ENCODE measurements around the gene SLC25A44. TPM values are rescaled to one million over a fixed set of nuclear protein-coding genes. Genes with fewer than 3 reads are reported as not detected.
A peak's percentile ranks its signal among the peaks of the same experiment; 100 is the strongest.
"Not testable (repeated sequence)": the region's sequence is repeated elsewhere in the genome, so short reads cannot be mapped to it uniquely, and the experiment has no call there.

The SLC25A44 gene
- total RNA-seq, 1 donor: 12.7 TPM

- Histone ChIP-seq H3K4me3 (ENCODE audit: low read length) (no peak overlapping the region), H3K9me3 (ENCODE audit: low read depth, low read length) (no peaks in the 10 kb centered on the region), H3K27me3 (ENCODE audit: insufficient read depth, low read length) (no peaks in the 10 kb centered on the region), H3K4me1 (ENCODE audit: insufficient read depth, low read length) (peaks cover 26% of the 10 kb centered on the region)
Observed at GRCh38 chr1:156212130-156212529, 18.2 kb downstream of the SLC25A44 start.

DNA sequence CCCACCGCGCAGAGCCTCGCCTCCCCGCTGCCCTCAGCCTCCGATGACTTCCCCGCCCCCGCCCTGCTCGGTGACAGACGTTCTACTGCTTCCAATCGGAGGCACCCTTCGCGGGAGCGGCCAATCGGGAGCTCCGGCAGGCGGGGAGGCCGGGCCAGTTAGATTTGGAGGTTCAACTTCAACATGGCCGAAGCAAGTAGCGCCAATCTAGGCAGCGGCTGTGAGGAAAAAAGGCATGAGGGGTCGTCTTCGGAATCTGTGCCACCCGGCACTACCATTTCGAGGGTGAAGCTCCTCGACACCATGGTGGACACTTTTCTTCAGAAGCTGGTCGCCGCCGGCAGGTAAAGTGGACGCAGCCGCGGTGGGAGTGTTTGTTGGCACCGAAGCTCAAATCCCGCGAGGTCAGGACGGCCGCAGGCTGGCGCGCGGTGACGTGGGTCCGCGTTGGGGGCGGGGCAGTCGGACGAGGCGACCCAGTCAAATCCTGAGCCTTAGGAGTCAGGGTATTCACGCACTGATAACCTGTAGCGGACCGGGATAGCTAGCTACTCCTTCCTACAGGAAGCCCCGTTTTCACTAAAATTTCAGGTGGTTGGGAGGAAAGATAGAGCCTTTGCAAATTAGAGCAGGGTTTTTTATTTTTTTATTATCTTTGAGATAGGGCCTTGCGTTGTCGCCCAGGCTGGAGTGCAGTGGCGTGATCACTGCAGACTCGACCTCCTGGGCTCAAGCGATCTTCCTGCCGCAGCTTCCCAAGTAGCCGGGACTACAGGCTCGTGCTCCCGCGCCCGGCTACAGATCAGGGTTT is 19.1 kb downstream of the SLC25A44 start, which contains the start of gene PMF1:
TSS of gene PMF1 (plus strand) at position 175 of the 811 bp plus-strand sequence. CDS start at position 184, 9 bp downstream.
- Histone ChIP-seq H3K27me3 (ENCODE audit: insufficient read depth, low read length) (no peaks in the 10 kb centered on the region), H3K4me3 (ENCODE audit: low read length) (peak within 1 kb of the TSS; percentile 79), H3K9me3 (ENCODE audit: low read depth, low read length) (no peaks in the 10 kb centered on the region), H3K4me1 (ENCODE audit: insufficient read depth, low read length) (peaks cover 35% of the 10 kb centered on the region)

- Histone ChIP-seq H3K9me3 (ENCODE audit: low read depth, low read length) (no peaks in the 10 kb centered on the region), H3K4me1 (ENCODE audit: insufficient read depth, low read length) (peaks cover 41% of the 10 kb centered on the region), H3K4me3 (ENCODE audit: low read length) (peak overlapping the region; percentile 79), H3K27me3 (ENCODE audit: insufficient read depth, low read length) (no peaks in the 10 kb centered on the region)
Observed at GRCh38 chr1:156213644-156213966, 19.7 kb downstream of the SLC25A44 start.

DNA sequence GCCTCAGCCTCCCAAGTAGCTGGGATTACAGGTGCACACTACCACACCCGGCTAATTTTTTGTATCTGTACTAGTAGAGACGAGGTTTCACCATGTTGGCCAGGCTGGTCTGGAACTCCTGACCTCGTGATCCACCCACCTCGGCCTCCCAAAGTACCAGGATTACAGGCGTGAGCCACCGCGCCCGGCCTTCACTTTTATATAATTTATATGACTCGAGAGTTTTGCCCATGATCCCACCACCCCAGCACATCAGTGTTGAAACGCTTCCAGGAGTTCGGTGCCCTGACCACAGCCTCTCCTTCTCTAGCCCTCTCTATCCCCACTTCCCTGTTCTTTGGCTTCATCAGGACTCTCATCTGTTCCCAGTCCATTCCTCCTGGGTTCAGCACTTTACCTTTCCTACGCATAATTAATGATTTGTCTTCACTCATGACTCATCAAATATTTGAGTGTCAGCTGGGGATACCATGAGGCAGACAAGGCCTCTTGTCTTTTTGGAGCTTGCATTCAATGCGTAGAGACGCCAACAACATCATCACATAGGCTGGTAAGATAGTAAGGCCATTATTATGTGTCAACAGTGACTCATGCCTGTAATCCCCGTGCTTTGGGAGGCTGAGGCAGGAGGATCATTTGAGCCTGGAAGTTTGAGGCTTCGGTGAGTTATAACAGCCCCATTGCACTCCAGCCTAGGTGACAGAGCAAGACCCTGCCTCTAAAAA is 20.3 kb downstream of the SLC25A44 start:
- peaks cover 47% of the 10 kb centered on the region for H3K4me1 ChIP-seq (ENCODE audit: insufficient read depth, low read length)
- no peaks in the 10 kb centered on the region for H3K27me3 ChIP-seq (ENCODE audit: insufficient read depth, low read length)
- no peaks in the 10 kb centered on the region for H3K9me3 ChIP-seq (ENCODE audit: low read depth, low read length)
- peak overlapping the region; percentile 79 for H3K4me3 ChIP-seq (ENCODE audit: low read length)

GRCh38 chr1:156216361-156217086 is 22.6 kb downstream of the SLC25A44 start:
- H3K4me3 ChIP-seq (ENCODE audit: low read length); H3K27me3 ChIP-seq (ENCODE audit: insufficient read depth, low read length); H3K9me3 ChIP-seq (ENCODE audit: low read depth, low read length): not testable (repeated sequence)
- peaks cover 51% of the 10 kb centered on the region for H3K4me1 ChIP-seq (ENCODE audit: insufficient read depth, low read length)

- Histone ChIP-seq H3K9me3 (ENCODE audit: low read depth, low read length) (no peaks in the 10 kb centered on the region), H3K4me1 (ENCODE audit: insufficient read depth, low read length) (peaks cover 42% of the 10 kb centered on the region), H3K27me3 (ENCODE audit: insufficient read depth, low read length) (no peaks in the 10 kb centered on the region), H3K4me3 (ENCODE audit: low read length) (peak overlapping the region; percentile 7)
Observed at GRCh38 chr1:156217871-156218270, 24.0 kb downstream of the SLC25A44 start.

DNA sequence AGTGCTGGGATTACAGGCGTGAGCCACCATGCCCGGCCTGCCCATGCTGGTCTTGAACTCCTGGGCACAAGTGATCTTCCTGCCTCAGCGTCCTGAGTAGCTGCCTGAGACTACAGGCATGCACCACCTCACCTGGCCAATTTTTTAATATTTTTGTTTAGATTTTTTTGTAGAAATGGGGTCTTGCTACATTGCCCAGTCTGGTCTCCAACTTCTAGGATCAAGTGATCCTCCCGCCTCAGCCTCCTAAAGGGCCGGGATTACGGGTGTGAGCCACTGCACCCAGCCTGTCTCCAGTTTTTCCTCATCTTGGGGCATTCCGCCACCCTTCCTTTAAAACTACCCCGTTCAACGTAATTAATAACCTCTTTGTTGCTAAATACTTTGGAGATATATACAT is 26.3 kb downstream of the SLC25A44 start:
- no peaks in the 10 kb centered on the region for H3K27me3 ChIP-seq (ENCODE audit: insufficient read depth, low read length)
- peaks cover 32% of the 10 kb centered on the region for H3K4me1 ChIP-seq (ENCODE audit: insufficient read depth, low read length)
- H3K4me3 ChIP-seq (ENCODE audit: low read length): no peak overlapping the region
- H3K9me3 ChIP-seq (ENCODE audit: low read depth, low read length): no peaks in the 10 kb centered on the region

DNA sequence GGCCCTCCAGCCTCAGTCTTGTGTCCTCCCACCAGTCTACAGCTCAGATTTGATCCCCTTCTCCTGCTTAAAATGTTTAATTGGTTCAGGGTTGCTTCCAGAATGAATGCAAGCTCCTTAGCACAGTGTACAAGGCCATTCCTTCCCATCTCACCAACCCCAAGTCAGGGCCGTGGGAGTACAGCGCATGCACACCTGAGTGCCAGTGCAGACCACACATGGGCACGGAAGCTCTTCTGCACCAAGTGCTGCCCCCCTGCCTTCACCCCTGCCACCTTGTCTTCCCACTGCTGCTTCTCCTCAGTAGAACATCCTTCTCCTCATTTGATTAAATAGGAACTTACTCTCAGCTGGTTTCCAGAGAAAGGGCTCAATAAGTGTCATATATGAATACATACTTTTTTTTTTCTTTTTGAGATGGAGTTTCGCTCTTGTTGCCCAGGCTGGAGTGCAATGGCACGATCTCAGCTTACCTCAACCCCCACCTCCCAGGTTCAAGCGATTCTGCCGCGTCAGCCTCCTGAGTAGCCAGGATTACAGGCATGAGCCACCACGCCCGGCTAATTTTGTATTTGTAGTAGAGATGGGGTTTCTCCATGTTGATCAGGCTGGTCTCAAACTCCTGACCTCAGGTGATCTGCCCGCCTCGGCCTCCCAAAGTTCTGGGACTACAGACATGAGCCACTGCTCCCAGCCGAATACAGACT is 28.2 kb downstream of the SLC25A44 start:
- H3K4me1 ChIP-seq (ENCODE audit: insufficient read depth, low read length): peaks cover 32% of the 10 kb centered on the region
- no peaks in the 10 kb centered on the region for H3K9me3 ChIP-seq (ENCODE audit: low read depth, low read length)
- no peaks in the 10 kb centered on the region for H3K27me3 ChIP-seq (ENCODE audit: insufficient read depth, low read length)
- no peak overlapping the region for H3K4me3 ChIP-seq (ENCODE audit: low read length)

GRCh38 chr1:156225677-156226014 is 31.7 kb downstream of the SLC25A44 start:
- Histone ChIP-seq H3K27me3 (ENCODE audit: insufficient read depth, low read length) (no peaks in the 10 kb centered on the region), H3K4me3 (ENCODE audit: low read length) (no peak overlapping the region), H3K9me3 (ENCODE audit: low read depth, low read length) (no peaks in the 10 kb centered on the region), H3K4me1 (ENCODE audit: insufficient read depth, low read length) (peaks cover 8% of the 10 kb centered on the region)

GRCh38 chr1:156226116-156226538 is 32.2 kb downstream of the SLC25A44 start:
- Histone ChIP-seq H3K4me1 (ENCODE audit: insufficient read depth, low read length) (peaks cover 8% of the 10 kb centered on the region), H3K9me3 (ENCODE audit: low read depth, low read length) (no peaks in the 10 kb centered on the region), H3K27me3 (ENCODE audit: insufficient read depth, low read length) (no peaks in the 10 kb centered on the region), H3K4me3 (ENCODE audit: low read length) (no peak overlapping the region)

DNA sequence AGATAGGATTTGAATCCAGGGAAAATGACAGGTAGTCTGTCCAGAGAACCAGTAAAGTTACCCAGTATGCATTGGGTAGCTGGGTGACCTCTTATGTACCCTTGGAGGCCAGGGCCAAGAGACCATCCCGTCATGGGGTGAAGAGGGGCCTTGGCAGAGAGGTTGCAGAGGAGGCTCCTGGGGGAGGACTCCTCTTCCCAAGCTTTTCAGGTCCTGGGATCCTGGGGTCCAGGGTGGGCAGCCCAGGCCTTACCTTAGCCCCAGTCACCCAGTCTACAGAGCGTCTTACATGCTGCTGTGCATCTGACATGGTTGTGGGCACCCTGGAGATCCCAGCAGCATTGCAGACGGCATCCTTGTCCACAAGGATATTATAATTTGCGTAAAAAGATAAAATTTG is 32.9 kb downstream of the SLC25A44 start:
- Histone ChIP-seq H3K4me3 (ENCODE audit: low read length) (no peak overlapping the region), H3K9me3 (ENCODE audit: low read depth, low read length) (no peaks in the 10 kb centered on the region), H3K27me3 (ENCODE audit: insufficient read depth, low read length) (no peaks in the 10 kb centered on the region), H3K4me1 (ENCODE audit: insufficient read depth, low read length) (peaks cover 8% of the 10 kb centered on the region)

DNA sequence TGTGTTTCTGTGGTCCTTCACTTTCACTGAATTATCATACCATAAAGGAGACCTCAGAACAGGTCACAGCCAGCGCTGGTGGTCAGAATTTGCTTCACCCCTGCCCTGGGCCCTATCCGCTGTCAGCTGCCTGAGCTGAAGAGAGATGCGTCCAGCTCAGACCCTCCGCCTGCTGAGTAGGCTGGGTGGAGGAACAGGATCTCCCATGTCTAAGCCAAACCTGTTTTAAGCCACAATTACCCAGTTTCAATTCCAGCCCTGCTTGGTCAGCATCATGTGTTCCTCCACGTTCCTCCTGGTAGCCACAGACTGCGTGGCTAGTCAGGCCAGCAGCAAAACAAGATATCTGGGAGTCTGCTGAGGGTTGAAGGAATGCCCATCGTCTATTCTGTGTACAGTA is 34.6 kb downstream of the SLC25A44 start:
- no peaks in the 10 kb centered on the region for H3K27me3 ChIP-seq (ENCODE audit: insufficient read depth, low read length)
- H3K4me3 ChIP-seq (ENCODE audit: low read length): no peak overlapping the region
- H3K4me1 ChIP-seq (ENCODE audit: insufficient read depth, low read length): peaks cover 8% of the 10 kb centered on the region
- no peaks in the 10 kb centered on the region for H3K9me3 ChIP-seq (ENCODE audit: low read depth, low read length)

DNA sequence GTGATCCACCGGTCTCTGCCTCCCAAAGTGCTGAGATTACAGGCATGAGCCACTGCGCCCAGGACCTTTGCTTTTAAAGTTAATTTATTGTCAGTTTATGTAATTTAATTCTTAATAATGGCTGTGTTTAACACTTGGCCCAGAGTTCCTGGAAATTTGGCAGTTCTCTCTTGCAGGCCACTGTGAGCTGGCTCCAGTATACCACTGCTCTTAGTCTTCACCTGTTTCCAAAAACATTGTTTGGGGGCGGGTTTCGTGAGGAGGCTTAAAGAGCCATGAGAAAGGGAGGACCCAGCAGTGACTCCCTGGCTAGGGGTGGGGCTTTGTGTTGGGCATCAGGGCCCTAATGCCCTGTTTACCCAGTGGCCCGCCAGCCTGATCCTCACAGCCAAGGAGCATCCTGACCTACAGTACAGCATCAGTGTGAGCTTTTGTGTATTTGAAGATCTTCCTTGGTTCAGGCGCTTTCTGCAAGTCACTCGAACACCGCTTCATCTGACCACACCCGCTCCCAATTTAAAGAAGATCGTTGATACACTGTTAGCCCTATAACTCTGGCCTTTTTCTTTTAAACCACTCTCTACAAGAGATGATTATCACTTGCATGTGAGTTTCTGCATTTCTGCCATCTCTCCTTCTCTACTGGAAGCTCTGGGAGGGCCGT is 36.0 kb downstream of the SLC25A44 start:
- Histone ChIP-seq H3K4me3 (ENCODE audit: low read length) (no peak overlapping the region), H3K9me3 (ENCODE audit: low read depth, low read length) (no peaks in the 10 kb centered on the region), H3K27me3 (ENCODE audit: insufficient read depth, low read length) (no peaks in the 10 kb centered on the region), H3K4me1 (ENCODE audit: insufficient read depth, low read length) (peaks cover 8% of the 10 kb centered on the region)

GRCh38 chr1:156230473-156230837 is 36.6 kb downstream of the SLC25A44 start:
- Histone ChIP-seq H3K27me3 (ENCODE audit: insufficient read depth, low read length) (no peaks in the 10 kb centered on the region), H3K4me1 (ENCODE audit: insufficient read depth, low read length) (peaks cover 4% of the 10 kb centered on the region), H3K9me3 (ENCODE audit: low read depth, low read length) (no peaks in the 10 kb centered on the region), H3K4me3 (ENCODE audit: low read length) (no peak overlapping the region)
